Fibroblast of gingiva (primary cell): ENCODE results near the gene ADISSP.
A peak's percentile ranks its signal among the peaks of the same experiment; 100 is the strongest.

Experiments
- DNase-seq: peaks from one replicate; pipeline ENCODE4 v3.0.0-alpha.2; 2011; ENCODE audit warnings: low read depth

The ADISSP gene

GRCh38 chr20:3755269-3755668 lies 12.3 kb downstream of the ADISSP start:
- no peak for DNase-seq

- DNase-seq: no peak
Measured at GRCh38 chr20:3754276-3754630, 13.3 kb downstream of the ADISSP start.

GRCh38 chr20:3753501-3754275 lies 13.9 kb downstream of the ADISSP start:
- no peak for DNase-seq

- DNase-seq: peak; percentile 64
Measured at GRCh38 chr20:3753098-3753497, 14.5 kb downstream of the ADISSP start.

GRCh38 chr20:3752386-3752759 lies 15.2 kb downstream of the ADISSP start:
- no peak for DNase-seq

- no peak for DNase-seq
Measured at GRCh38 chr20:3751675-3752385, 15.7 kb downstream of the ADISSP start.

GRCh38 chr20:3751305-3751674 lies 16.3 kb downstream of the ADISSP start:
- no peak for DNase-seq

GRCh38 chr20:3749689-3750531 lies 17.6 kb downstream of the ADISSP start:
- no peak for DNase-seq

GRCh38 chr20:3749087-3749688 lies 18.4 kb downstream of the ADISSP start:
- DNase-seq: no peak

GRCh38 chr20:3748073-3748472 lies 19.5 kb downstream of the ADISSP start:
- DNase-seq: no peak

GRCh38 chr20:3747471-3747870 lies 20.1 kb downstream of the ADISSP start:
- no peak for DNase-seq

GRCh38 chr20:3745686-3746173 lies 21.8 kb downstream of the ADISSP start:
- DNase-seq: no peak

- no peak for DNase-seq
Measured at GRCh38 chr20:3744806-3745685, 22.5 kb downstream of the ADISSP start.

GRCh38 chr20:3744037-3744436 lies 23.5 kb downstream of the ADISSP start:
- no peak for DNase-seq

- no peak for DNase-seq
Measured at GRCh38 chr20:3743251-3743650, 24.3 kb downstream of the ADISSP start.

- DNase-seq: no peak
Measured at GRCh38 chr20:3741836-3742458, 25.6 kb downstream of the ADISSP start.

- no peak for DNase-seq
Measured at GRCh38 chr20:3740615-3741301, 26.8 kb downstream of the ADISSP start.

- DNase-seq: no peak
Measured at GRCh38 chr20:3739926-3740451, 27.6 kb downstream of the ADISSP start.

GRCh38 chr20:3739054-3739925 lies 28.3 kb downstream of the ADISSP start:
- DNase-seq: no peak
